Skeletal muscle tissue (tissue), 4 donors: ENCODE data around the gene PRAMEF5. TPM values are rescaled to one million over a fixed set of nuclear protein-coding genes. Genes with fewer than 3 reads are reported as not detected.
"Not testable (repeated sequence)": the region's sequence is repeated elsewhere in the genome, so short reads cannot be mapped to it uniquely, and the experiment has no call there.

ENCODE experiments used
- H3K27ac ChIP-seq: one replicate; pipeline ENCODE4 v1.7.0; 2013; ENCODE audit warnings: mild to moderate bottlenecking, low read depth, low read length, inconsistent platforms
- H3K27me3 ChIP-seq, 3 donors: one replicate each; pipeline ENCODE4 v1.7.0; 2013; ENCODE audit warnings: low read length in 3 of 3; ENCODE audit not compliant: control insufficient read depth in 3 of 3, insufficient read depth in 3 of 3
- H3K36me3 ChIP-seq, 3 donors: one replicate each; pipeline ENCODE4 v1.7.0; 2013; ENCODE audit warnings: low read length in 3 of 3; ENCODE audit not compliant: control insufficient read depth in 3 of 3, insufficient read depth in 3 of 3
- H3K4me1 ChIP-seq, 3 donors: one replicate each; pipeline ENCODE4 v1.7.0; 2013; ENCODE audit warnings: low read length in 3 of 3, mild to moderate bottlenecking in 3 of 3; ENCODE audit not compliant: control insufficient read depth in 3 of 3, insufficient read depth in 3 of 3
- H3K4me3 ChIP-seq, 3 donors: one replicate each; pipeline ENCODE4 v1.7.0; 2013; ENCODE audit warnings: low read length in 3 of 3
- H3K9ac ChIP-seq, 3 donors: one replicate each; pipeline ENCODE4 v1.7.0; 2013; ENCODE audit warnings: low read length in 3 of 3, mild to moderate bottlenecking in 3 of 3, moderate library complexity in 2 of 3, low read depth in 1 of 3
- H3K9me3 ChIP-seq, 3 donors: one replicate each; pipeline ENCODE4 v1.7.0; 2013; ENCODE audit warnings: low read length in 3 of 3; ENCODE audit not compliant: control insufficient read depth in 3 of 3
- total RNA-seq: library from RNA; depleted of rRNA; stranded (reverse); fragments of >200 nt; gene quantifications from one replicate; pipeline ENCODE4 v1.2.3, GENCODE V29; 2014
- donor health status: Osteomylitis.

PRAMEF5 gene
- total RNA-seq: not detected

DNA sequence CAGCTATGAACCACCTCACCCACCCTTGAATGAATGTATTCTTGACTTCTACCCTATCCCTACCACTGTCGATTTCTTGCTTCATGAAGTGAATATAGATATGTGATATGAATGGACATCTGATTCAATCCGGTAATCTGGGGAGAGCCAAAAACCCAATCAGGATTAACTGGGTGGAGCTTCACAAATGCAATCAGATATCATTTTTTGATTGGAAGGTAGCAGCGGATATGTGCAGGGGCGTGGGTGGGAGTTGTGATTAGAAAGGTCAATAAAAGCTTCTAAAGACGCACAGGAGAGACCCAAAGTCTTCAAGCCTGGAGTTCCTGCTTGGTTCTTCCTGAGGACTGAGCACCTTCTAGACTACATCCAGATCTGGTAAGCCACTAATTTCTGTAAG is at the start of gene PRAMEF5:
TSS of gene PRAMEF5 (plus strand) at position 301 of the 400 bp plus-strand sequence. CDS start 5,071 bp downstream, outside the sequence.
- not testable (repeated sequence) for H3K27me3 ChIP-seq, H3K27ac ChIP-seq, H3K4me1 ChIP-seq, H3K9ac ChIP-seq, H3K36me3 ChIP-seq, H3K4me3 ChIP-seq, H3K9me3 ChIP-seq

DNA sequence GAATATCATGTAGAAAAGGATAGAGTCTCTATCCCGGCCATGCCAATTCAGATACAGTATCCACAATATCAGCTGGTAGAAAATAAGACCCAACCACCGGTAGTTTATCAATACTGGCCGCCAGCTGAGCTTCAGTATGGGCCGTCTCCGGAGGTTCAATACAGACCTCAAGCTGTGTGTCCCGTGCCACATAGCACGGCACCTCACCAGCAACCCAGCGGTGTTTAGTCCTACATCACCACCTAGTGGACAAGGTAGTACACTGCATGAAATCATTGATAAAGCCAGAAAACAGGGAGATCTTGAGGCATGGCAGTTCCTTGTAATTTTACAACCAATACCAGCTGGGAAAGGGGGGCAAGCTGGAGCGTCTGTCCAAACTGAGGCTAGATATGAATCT is 45.3 kb upstream of the PRAMEF5 start:
- H3K4me3 ChIP-seq, H3K36me3 ChIP-seq, H3K27ac ChIP-seq, H3K4me1 ChIP-seq, H3K27me3 ChIP-seq, H3K9ac ChIP-seq, H3K9me3 ChIP-seq: not testable (repeated sequence)

DNA sequence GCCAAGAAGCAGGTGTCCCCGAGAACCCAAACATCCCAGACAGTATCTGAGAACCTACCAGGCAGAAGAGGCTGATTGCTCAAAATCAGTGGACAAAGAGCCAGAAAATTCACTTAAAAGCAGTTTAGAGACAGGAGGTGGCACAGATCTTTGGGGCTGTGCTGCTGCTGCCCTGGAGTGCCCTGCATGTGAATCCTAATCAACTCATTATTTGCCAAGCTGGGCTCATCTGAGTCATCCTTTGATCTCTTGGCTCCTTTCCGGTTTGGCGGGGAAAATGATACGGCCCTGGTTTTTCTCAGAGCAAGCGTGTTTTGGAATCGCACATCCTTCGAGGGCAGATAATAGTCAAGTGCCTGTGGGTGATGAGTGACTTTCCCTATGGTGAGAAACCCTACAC is 37.4 kb upstream of the PRAMEF5 start:
- H3K9me3 ChIP-seq, H3K4me1 ChIP-seq, H3K27ac ChIP-seq, H3K36me3 ChIP-seq, H3K27me3 ChIP-seq, H3K9ac ChIP-seq, H3K4me3 ChIP-seq: not testable (repeated sequence)

DNA sequence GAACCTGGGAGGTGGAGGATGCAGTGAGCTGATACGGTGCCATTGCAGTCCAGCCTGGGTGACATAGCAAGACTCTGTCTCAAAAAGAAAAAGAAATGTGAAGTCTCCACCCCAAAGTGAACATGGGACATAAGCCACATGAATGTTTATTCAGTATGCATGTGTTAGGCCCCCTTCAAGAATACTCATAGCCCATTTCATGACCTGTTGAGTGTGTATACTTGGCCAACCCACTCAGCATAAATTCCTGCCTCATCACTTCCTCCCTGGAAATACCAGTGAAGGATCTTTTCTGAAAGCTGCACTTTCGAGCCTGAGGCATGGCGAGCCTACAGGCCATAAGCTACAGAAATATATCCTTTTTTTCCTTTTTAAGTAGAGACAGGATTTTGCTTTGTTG is 34.8 kb upstream of the PRAMEF5 start:
- H3K4me1 ChIP-seq, H3K27ac ChIP-seq, H3K4me3 ChIP-seq, H3K9ac ChIP-seq, H3K27me3 ChIP-seq, H3K9me3 ChIP-seq, H3K36me3 ChIP-seq: not testable (repeated sequence)

DNA sequence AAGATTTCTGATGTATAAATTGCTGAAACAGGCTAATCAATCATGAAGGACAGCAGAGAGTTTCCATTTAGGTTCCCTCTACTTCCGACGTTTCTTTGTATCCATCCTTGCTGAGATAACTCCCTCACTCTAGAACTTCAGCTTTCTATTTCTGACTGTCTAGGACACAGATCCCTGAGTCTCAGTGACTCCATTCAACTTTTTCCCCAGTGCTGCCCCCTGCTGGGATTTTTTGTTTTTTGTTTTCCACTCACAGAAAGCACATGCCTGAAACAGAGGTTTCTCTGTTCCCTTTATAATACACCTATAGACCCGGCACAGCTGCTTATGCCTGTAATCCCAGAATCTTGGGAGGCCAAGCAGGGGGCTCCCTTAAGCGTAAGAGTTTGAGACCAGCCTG is 31.2 kb upstream of the PRAMEF5 start:
- not testable (repeated sequence) for H3K36me3 ChIP-seq, H3K4me3 ChIP-seq, H3K27me3 ChIP-seq, H3K4me1 ChIP-seq, H3K9me3 ChIP-seq, H3K27ac ChIP-seq, H3K9ac ChIP-seq

DNA sequence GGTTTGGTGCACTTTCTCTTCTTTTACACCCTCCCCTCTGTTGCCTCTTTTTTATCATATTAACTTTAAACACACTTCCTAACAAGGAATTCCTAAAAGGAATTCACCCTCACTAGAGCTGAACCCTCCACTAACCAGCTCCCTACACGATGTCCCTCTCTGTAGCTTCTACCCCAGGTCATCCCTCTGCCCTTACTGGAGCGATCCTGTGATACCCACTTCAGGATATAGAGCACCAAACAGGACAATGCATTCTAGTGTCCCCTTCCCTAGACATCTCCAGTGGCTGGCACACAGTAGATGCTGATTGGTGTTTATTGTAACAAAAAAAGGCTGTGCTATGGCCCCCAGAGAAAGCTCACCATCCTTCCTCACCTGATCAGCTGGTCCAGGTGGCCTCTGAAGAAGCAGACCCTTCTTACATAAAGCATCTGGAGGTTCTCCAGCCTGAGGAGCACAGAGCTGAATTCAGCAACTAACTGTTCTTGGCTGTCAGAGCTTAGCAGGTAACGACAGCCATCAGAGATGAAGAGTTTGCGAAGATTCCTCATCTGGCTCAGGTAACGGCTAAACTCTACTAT is 29.4 kb upstream of the PRAMEF5 start:
- H3K36me3 ChIP-seq: no peaks in the 10 kb centered on the region
- H3K27ac ChIP-seq: no peak overlapping the region
- no peak overlapping the region for H3K9ac ChIP-seq
- H3K9me3 ChIP-seq: no peaks in the 10 kb centered on the region
- no peaks in the 10 kb centered on the region for H3K4me1 ChIP-seq
- H3K4me3 ChIP-seq: no peak overlapping the region
- H3K27me3 ChIP-seq: peaks cover 0 to 7% (median 5%) of the 10 kb centered on the region in 3 donors

DNA sequence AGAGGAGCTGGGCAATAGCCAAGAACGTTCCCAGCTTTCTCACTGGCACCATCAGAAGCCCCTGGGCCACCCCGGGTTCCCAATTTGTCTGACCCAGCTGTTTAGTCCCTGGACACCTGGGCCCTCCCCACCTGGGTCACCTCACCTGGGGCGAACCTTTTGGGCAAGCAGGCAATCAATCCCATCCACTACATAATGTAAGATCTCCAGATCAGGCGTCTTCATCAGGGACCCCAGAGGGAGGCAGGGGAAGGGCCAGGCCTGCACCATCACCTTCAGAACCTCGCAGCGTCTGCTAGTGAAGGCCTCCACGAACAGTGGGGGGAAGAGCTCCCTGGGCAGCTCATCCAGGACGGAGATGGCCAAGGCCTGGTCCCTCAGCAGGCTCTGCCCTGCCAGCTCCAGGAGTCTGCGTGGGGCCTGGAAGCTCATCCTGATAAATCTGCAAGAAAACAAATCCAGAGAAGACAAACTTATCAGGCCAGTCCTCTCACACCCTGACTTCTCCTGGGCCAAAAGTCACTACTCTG is 28.3 kb upstream of the PRAMEF5 start, which contains the start of gene PRAMEF18:
TSS of gene PRAMEF18 (minus strand) at position 480 of the 530 bp plus-strand sequence. CDS start at position 432, 48 bp downstream.
- not testable (repeated sequence) for H3K27ac ChIP-seq, H3K9me3 ChIP-seq, H3K9ac ChIP-seq, H3K36me3 ChIP-seq, H3K4me1 ChIP-seq, H3K4me3 ChIP-seq, H3K27me3 ChIP-seq

DNA sequence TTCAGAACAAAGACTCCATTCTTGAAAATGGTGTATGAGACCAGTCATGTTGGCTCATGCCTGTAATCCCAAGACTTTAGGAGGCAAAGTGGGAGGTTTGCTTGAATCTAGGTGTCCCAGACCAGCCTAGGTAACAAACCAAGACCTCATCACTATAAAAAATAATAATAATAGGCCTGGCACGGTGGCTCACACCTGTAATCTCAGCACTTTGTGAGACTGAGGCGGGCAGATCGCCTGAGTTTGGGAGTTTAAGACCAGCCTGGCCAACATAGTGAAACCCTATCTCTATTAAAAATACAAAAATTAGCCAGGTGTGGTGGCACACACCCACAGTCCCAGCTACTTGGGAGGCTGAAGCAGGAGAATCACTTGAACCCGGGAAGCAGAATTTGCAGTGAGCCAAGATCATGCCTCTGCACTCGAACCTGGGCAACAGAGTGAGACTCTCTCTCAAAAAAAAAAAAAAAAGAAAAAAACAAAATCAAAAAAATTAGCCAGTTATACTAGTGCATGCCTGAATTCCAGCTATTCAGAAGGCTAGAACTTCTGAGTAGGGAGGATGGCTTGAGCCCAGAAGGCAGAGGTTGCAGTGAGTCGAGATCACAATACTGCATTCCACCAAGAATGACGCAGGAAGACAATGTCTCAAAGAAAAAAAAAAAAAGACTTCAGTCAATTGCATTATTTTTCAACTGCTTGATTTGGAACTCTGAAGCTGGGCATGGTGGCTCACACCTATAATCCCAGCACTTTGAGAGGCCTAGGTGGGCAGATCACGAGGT is 26.5 kb upstream of the PRAMEF5 start:
- not testable (repeated sequence) for H3K27me3 ChIP-seq, H3K4me3 ChIP-seq, H3K36me3 ChIP-seq, H3K27ac ChIP-seq, H3K4me1 ChIP-seq, H3K9ac ChIP-seq, H3K9me3 ChIP-seq

DNA sequence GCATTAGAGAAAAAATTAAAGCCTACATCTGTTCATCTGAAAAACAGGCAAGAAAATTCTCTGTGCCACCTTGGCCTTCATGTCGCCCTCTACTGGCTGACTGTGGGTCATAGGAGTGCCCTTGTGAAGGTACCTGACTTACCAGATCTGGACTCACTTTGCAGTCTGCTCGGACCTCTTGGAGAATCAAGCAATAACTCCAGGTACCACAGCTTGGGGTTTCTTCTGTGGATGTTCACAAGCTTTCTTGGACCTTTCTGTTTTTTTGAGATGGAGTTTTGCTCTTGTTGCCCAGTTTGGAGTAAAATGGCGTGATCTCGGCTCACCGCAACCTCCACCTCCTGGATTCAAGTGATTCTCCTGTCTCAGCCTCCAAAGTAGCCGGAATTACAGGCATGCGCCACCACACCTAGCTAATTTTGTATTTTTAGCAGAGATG is 25.6 kb upstream of the PRAMEF5 start:
- Histone ChIP-seq H3K4me1 (no peaks in the 10 kb centered on the region), H3K4me3 (no peak overlapping the region), H3K27me3 (peaks cover 0 to 7% (median 5%) of the 10 kb centered on the region in 3 donors), H3K36me3 (no peaks in the 10 kb centered on the region), H3K9ac (no peak overlapping the region), H3K27ac (no peak overlapping the region), H3K9me3 (no peaks in the 10 kb centered on the region)

DNA sequence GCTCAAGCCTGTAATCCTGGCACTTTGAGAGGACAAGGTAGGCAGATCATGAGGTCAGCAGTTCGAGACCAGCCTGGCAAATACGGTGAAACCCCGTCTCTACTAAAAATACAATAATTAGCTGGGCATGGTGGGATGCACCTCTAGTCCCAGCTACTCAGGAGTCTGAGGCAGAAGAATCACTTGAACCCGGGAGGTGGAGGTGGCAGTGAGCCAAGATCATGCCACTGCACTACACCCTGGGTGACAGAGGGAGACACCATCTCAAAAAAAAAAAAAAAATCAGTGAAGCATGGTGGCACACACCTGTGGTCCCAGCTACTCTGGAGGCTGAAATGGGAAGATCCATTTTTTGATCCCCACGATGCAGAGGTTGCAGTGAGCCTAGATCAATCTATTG is 23.9 kb upstream of the PRAMEF5 start:
- not testable (repeated sequence) for H3K9ac ChIP-seq, H3K4me3 ChIP-seq, H3K27me3 ChIP-seq, H3K27ac ChIP-seq, H3K4me1 ChIP-seq, H3K36me3 ChIP-seq, H3K9me3 ChIP-seq
